GM21423 (cell line): ENCODE data around the gene NEDD1.
A peak's percentile ranks its signal among the peaks of the same experiment; 100 is the strongest.

ENCODE experiments used
- ATAC-seq: cut with Tn5 transposase; IDR thresholded peaks from one replicate; pipeline ENCODE4 v1.9.1; 2021; ENCODE audit warnings: mild to moderate bottlenecking, moderate library complexity; ENCODE audit not compliant: unreplicated experiment

The NEDD1 gene, protein sequence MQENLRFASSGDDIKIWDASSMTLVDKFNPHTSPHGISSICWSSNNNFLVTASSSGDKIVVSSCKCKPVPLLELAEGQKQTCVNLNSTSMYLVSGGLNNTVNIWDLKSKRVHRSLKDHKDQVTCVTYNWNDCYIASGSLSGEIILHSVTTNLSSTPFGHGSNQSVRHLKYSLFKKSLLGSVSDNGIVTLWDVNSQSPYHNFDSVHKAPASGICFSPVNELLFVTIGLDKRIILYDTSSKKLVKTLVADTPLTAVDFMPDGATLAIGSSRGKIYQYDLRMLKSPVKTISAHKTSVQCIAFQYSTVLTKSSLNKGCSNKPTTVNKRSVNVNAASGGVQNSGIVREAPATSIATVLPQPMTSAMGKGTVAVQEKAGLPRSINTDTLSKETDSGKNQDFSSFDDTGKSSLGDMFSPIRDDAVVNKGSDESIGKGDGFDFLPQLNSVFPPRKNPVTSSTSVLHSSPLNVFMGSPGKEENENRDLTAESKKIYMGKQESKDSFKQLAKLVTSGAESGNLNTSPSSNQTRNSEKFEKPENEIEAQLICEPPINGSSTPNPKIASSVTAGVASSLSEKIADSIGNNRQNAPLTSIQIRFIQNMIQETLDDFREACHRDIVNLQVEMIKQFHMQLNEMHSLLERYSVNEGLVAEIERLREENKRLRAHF

DNA sequence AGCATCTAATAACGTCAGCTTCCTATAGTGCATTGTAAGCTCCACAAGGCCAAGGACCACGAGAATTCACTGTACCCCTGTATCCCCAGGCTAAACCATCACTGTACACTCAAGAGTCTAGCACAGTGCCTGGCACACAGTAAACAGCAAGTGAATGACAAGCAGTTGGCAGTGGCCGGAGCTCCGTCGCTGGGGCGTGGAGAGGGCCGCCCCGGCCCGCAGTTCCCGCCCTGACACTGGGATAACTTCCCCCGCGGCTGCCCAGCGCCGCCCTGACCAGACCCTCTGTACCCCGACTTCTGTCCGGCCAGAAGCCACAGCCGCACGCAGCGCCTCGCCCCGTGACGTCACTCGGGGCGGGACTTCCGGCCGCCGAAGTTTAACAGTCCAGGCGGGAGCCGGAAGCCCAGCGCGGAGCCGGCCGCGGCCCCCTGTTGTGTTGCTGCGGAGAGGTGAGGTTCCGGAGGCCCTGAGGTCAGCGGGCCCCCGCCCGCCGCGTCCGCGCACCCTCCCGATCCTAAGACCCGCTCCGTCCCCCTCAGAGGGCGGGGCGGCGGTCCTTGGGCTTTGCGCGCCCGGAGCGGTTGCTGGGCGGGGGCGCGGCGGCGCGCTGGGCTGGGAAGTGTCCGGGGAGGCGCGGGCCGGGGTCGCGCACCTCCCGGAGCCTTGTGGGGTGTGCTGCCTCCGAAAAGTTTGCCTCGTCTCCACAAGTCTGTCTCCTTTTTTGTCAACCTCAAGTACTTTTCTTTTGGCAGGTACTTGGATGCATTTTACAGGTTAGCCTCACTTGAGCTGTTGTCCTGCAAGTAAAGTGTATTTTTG, at the start of gene NEDD1:
TSS of gene NEDD1 (plus strand) at position 409 of the 822 bp plus-strand sequence. CDS start 2,503 bp downstream, outside the sequence.
- ATAC-seq: peak; percentile 94

DNA sequence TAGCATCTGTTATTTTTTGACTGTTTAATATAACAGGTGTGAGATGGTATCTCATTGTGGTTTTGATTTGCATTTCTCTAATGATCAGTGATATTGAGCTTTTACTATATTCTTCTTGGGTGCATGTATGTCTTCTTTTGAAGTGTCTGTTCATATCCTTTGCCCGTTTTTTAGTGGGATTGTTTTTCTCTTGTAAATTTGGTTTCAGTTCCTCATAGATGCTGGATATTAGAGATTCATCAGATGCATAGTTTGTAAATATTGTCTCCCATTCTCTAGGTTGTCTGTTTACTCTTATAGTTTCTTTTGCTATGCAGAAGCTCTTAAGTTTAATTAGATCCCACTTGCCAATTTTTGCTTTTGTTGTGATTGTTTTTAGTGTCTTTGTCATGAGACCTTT, 48.9 kb upstream of the NEDD1 start:
- no peak for ATAC-seq

DNA sequence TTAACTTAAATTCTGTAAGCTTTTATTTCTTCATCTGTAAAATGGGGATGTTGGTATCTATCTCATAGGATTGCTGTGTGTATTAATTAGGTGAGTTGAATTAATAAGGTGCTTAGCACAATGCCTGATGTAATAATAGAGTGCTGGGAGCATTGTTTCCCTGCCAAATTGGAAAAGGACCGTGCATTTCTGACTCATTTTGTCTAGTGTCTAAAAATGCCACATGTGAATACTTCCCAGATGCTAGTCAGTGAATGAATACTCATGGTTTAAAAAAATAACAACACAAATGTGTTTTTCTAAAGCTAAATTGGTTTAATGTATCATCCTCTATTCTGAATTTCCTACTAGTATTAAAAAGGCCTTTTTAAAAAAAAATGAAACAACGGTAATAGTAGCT, 45.4 kb upstream of the NEDD1 start:
- no peak for ATAC-seq

DNA sequence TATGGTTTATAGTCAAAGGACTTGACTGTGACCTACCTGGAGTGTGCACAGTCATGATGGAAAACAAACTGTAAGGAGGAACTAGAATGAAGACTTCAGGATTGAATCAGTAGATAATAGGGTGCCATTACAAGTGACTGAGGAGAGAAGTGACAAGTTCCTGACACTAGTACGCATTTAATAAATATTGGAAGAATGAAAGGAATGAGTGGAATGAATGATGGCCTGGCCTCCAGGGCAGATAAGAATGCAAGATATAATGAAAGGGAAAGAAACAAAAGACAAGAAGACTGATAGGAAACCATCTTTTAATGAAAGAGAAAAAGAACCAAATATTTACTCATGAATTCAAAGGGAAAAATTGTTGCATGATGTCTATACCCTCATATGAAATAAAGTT, 44.7 kb upstream of the NEDD1 start:
- ATAC-seq: no peak

DNA sequence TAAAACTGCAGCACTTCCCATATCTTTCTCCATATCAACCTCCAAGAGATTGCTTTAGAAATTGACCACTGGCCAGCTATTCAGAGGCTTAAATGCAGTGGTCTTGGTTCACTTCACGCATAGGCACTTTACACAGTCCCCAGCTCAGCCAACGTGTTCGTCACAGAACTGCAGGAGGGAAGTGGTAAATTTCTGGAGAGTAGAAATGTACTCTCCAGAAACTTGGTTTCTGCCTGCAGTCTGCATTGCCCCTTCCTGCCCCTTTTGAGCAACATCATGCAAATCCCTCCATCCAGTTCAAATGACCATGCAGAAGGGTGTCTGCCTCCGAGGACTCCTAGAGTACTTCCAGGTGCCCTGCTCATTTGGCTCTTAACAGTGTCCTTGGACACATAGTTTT, 42.7 kb upstream of the NEDD1 start:
- ATAC-seq: no peak

DNA sequence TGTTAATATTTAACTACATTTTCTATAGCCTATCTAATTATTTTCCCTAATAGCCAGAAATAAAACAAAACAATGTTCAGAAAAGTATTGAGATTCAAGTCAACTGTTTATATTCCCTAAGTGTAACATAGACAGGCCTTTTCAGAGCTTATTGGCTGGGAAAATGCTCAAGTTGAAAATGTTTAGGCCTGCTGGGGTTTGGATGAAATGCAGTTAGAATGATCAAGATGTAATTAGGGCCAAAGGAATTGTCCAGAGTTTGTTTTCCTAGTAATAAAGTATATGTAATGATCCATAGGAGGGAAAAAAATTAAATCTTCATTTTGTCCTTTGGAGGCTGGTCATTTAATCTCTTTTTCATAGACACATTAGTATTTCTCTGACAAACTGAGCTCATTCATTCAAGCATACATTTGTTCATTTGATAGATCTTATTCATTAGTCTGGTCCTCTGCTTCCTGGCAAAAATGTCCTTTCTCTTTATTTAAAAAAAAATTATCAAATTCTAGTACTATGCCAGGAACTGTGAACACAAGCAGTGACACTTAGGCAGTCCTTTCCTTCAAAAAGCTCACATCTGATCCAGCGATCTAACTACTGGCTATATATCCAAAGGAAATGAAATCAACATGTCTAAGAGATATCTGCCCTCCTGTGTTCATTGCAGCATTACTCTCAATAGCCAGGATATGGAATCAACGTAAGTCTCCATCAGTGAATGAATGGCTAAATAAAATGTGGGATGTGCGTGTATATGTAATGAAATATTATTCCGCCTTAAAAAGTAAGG, 40.1 kb upstream of the NEDD1 start:
- ATAC-seq: no peak

DNA sequence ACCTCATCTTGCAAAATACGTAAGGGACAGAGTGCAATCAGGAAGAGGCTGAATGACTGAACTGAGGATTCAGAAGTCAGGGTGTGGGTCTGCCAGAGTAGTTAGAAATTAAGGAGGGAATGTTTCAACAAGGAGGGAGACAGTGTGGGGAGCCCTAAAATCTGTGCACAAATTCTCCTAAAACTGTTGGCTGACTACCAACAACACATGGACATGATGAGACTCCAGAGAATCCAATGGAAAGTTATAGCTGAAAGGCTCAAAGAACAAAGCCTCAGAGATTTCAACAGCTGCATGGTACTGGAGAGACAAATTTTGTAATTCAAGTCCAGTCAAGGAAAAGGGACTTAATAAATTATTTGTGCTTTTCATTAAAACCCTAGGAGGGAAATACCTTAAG, 36.1 kb upstream of the NEDD1 start:
- no peak for ATAC-seq

DNA sequence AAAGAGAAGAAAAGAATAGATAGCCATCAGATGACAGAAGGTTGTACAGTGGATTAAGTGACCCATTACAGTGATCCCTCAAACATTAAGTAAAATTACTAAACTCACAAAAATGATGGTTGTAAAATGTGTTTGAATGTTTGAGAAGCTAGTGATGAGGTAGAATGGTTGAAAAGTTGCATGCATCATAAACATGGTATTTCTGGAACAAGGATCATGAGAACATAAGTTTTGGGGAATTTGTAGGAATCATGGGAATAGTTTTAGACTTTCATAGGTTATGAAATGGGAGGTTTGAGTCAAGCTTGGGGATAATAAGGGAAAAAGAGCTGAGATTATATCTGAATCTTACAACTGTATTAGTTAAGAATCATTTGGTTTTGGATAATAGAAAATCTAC, 34.1 kb upstream of the NEDD1 start:
- no peak for ATAC-seq

DNA sequence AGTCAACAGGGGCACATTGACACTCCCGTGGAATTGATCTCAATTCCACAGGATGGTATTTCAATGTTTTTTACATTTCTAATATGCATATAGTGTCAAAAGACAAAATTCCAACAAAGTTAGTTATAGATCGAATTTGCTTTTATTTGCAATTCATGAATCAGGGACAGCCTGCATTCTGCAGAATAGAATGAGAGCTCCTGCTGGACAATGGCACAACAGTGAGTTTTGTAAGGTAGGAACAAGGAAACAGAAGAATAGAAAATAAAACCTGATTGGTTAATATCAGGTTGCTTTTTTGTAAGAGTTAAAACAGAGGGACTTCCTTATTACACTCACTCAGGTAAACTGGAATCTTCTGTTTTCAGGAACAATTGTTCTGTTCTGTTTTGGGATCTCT, 32.8 kb upstream of the NEDD1 start:
- ATAC-seq: no peak

DNA sequence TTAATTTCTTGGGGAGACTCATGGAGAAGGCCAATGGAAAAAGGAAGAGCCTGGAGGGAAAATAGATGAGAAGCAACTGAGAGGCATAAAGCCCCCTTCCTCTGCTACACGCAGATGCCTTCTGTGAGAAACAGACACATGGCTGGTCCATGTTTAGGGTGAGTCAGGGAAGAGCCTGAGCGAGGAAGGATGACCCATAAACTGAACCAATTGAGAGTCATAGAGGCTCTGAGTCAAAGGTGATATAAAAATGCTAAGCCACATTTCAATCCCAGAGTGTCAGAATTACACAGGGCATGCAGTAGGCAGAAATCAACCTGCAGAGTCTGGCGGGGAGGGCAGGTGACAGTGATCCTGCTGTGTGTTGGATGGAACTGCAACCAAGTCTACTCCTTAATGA, 30.1 kb upstream of the NEDD1 start:
- no peak for ATAC-seq

DNA sequence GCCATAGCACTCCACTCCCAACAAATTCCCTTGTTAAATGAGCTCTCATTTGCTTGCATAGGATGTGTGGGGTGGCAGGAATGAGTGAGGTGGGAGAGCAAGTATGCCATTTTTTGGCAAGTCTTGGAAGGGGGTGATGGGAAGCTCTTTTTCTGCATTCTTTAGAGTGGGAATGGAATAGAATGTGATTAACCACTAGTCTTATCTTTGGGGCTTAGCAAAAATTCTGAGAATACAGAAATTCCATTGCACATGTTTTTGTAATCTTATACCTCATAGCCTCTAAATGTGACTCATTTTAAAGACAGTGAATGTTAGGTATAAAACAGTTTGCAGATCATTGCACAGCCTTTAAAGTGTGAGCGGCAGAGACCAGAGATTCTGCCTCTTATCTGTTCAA, 28.4 kb upstream of the NEDD1 start:
- ATAC-seq: no peak

DNA sequence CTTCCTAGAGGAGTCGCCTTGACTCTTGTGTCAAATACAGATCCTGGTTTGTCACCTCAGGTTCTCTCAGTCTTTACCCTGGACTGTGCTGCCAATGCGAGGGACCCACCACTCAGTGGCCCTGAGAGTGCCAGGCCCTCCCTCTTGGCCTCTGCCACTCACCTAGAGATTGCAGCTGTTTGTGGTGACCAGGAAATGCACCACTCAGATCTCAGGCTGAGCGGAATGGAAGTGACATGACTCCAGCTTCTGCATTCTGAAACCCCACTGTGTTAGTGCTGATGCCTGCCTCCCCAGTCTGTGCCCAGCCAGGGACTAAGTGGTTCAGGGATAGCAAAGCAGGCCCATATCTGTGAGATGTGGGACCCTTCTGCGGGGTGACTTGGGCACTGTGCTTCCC, 27.8 kb upstream of the NEDD1 start:
- no peak for ATAC-seq

DNA sequence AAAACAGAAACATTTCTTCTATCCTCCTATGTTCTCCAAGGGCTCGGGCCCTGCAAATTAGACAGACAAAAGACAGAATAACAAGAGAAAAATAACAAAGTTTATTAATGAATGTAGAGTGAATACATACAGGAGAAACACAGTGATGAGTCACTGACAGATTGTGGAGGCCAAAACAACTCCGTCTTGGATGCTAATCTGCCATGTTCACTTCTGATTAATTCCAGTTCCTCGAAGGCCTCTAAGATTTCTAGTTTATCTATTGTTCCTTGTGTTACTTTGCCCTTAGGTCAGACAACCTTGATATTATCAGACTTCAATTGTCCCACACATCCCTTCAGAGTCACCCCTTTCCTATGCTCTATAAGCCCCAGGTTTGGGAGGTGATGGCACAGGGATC, 26.8 kb upstream of the NEDD1 start:
- no peak for ATAC-seq

DNA sequence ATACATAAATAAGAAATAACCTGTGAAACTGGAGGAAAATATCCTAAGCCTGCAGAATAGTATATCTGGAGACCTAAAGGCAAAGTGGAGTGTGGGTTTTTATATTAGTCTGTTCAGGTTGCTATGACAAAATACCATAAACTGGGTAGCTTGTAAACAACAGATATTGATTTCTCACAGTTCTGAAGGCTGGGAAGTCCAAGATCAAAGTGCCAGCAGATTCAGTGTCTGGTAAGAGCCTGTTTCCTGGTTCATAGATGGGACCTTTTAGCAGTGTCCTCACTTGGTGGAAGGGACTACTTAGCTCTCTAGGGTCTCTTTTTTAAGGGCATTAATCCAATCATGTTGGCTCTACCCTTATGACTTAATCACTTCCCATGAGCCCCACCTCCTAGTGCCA, 25.4 kb upstream of the NEDD1 start:
- ATAC-seq: no peak

DNA sequence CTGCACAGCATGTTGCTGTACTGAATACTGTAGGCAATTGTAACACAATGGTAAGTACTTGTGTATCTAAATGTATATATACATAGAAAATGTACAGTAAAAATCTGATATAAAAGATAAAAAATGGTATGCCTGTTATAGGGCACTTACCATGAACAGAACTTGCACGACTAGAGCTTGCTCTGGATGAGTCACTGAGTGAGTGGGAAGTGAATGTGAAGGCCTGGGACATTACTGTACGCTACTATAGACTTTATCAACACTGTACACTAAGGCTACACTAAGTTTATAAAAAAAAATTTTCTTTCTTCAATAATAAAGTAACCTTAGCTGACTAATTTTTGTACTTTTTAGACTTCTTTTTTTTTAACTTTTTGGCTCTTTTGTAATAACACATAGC, 24.2 kb upstream of the NEDD1 start:
- ATAC-seq: no peak

DNA sequence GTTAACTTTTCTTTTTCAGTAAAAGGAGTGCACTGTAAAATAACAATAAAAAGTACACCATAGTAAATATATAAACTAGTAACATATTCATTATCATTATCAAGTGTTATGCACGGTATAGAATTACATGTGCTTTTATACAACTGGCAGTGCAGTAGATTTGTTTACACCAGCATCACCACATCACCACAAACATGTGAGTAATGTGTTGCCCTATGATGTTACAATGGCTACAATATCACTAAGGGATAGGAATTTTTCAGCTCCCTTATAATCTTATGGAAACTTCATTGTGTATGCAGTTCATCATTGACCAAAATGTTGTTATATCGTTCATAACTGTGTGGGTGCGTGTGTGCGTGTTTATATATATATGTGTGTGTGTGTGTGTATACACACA, 23.5 kb upstream of the NEDD1 start:
- no peak for ATAC-seq

DNA sequence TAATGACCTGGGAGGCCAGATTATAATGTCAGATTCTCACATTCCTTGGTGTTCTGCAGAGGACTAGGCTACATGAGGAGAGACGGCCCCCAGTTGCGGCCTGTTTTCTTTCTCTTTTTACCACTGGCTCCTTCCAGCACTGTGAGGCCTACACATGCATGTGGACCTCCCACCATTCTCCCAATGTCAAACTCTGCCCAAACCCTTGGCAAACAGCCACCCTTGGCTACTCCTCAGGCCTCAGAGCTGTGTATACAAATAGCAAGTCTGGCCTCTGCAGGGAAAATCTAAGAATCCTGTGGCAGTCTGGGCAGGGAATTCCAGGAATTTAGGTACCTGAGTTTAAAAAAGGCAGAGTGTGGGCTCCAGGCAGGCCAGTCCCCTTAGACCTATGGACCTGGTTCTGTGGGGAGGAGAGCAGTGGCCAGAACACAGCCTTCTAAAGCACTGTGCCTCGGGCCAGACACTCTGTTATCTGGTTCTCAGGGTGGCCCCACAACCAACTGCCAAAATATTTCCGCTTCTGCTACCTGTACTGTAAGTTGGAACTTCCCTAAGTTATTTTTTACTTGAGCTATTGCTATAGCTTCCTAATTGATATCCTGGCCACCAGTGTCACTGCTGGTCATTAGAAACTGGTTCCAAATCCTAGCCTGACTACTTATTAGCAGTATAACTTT, 19.9 kb upstream of the NEDD1 start:
- no peak for ATAC-seq

DNA sequence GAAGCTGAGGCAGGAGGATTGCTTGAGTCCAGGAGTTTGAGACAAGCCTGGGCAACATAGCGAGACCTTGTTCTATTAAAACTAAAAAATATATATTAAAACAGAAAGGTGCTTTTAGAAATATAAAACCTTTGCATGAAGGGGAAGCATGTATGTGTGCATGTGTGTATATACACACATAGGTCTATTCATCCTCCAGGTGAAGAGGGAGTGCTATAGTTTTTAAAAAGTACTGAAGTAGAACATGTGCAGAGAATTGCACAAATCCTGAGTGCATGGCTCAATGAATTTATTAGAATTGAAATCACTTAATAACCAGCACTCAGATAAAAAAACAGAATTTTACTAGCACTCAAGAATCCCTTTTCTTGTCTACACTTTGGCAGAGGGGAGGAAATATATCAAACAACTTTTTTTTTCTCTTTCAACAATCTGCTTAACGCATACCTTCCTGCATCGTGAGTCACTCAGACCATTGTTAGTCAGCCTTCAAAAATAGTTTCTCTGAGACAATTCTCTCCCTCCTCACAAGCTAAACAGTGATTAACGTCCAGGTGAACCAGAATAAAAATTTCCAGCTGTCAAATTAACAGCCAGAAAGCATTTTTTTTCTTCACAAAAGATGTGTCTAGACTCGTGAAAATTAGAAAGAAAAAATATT, 17.7 kb upstream of the NEDD1 start:
- no peak for ATAC-seq

DNA sequence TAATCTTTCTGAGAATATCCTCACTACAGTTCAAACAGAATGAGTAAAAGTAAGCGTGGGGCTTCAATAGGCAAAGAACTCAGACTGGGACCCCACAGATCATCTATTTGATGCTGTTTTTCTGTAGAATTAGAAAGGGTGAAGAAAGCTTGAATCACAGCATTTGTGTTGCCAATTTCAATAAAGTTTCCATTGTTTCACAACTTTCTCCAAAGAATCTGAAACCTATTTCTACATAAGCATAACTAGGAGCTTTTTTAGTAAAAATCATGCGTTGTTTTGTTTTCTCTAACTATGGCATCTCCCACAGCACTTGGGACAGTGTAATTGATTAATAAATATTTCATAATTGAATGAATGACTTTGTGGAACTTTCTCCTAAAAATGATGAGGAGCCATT, 16.7 kb upstream of the NEDD1 start:
- ATAC-seq: no peak

DNA sequence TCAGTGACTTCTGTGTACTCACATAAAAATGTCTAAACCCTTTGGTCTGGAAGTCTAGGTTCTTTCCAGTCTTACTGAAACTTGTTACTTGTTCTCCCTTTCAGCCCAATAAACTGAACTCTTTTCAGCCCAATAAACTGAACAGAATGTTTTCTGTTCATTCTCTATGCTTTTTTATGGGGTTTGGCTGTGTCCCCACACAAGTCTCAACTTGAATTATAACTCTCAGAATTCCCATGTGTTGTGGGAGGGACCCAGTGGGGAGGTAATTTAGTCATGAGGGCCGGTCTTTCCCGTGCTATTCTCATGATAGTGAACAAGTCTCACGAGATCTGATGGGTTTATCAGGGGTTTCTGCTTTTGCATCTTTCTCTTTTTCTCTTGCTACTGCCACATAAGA, 15.0 kb upstream of the NEDD1 start:
- no peak for ATAC-seq
